ENCODE results near the gene PPARD. TPM values are rescaled to one million over a fixed set of nuclear protein-coding genes. Genes with fewer than 3 reads are reported as not detected.
"Not testable (repeated sequence)": the region's sequence is repeated elsewhere in the genome, so short reads cannot be mapped to it uniquely, and the experiment has no call there.

PPARD gene
- polyA plus RNA-seq, 3 donors from 2014 or later, result 0.98 to 6.0 (median 2.0) TPM

DNA sequence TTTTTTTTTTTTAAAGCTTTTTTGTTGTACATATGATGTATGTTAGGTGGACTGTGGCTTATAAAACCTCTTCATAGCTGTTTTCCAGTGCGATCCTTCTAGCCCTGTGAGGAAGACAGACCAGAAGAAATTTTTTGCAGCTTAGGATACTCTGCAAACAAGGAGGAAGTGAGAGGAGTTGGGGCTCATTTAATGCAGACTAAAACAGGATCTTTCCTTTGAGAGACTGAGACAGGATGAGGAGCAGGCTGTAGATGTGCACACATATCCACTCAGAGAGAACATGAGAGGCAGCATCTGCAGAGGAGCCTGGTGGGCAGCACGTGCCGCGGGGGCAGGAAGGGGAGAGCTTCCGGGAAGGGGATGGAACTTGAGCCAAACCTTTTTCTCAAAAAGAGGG is 45.7 kb downstream of the PPARD start:
- Mint-ChIP-seq H3K4me1 (peaks cover 13 to 21% of the 10 kb centered on the region in 2 donors), H3K27me3 (ENCODE audit: low read depth in 3 of 3) (peaks cover 0 to 5% (median 1%) of the 10 kb centered on the region in 3 donors), H3K27ac (peak overlapping the region in 1 of 6 donors; percentile 89), H3K4me3 (no peak overlapping the region), H3K9me3 (no peaks in the 10 kb centered on the region), H3K36me3 (peaks cover 0 to 4% (median under 1%) of the 10 kb centered on the region in 3 donors)
- no peak for DNase-seq

DNA sequence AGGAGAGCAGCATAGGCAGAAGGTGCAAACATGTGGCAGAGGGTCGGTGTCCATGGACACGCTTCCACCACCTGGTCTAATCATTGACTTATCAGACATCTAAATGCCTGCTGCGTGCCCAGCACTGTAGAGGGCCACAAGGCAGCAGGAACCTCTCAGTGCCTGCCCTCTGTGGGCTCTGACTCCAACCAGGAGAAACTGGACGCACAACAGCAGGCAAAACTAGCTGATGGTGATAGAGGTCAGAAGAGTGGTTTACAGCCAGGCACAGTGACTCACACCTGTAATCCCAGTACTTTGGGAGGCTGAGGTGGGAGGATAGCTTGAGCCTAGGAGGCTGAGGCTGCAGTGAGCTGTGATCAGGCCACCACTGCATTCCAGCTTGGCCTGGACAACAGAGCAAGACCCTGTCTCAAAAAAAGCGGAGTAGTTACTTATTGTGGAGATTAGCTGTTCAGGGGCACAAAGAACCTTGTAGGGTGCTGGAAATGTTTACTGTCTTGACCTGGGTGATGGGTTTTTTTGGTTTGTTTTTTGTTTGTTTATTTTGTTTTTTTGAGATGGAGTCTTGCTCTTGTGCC is 46.5 kb downstream of the PPARD start:
- Mint-ChIP-seq H3K9me3 (no peaks in the 10 kb centered on the region), H3K27ac (peak overlapping the region in 3 of 6 donors; percentile 26 to 72 (median 26))
- no peak for DNase-seq

DNA sequence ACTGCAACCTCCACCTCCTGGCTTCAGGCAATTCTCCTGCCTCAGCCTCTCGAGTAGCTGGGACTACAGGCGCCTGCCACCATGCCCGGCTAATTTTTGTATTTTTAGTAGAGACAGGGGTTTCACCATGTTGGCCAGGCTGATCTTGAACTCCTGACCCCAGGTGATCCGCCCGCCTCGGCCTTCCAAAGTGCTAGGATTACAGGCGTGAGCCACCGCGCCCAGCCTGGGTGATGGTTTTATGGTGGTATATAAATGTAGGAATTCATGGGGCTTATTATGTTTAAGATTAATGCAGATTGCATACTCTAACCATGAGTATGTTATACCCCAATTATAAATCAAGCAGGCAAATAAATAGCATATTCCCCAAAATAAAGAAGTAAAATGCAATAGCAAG is 47.0 kb downstream of the PPARD start:
- not testable (repeated sequence) for H3K4me3 Mint-ChIP-seq; H3K9me3 Mint-ChIP-seq; H3K36me3 Mint-ChIP-seq; DNase-seq; H3K27me3 Mint-ChIP-seq (ENCODE audit: low read depth in 3 of 3)
- Mint-ChIP-seq H3K4me1 (peaks cover 25 to 35% of the 10 kb centered on the region in 2 donors), H3K27ac (peak overlapping the region in 1 of 6 donors; percentile 72)

More for the DNA sequence above, 46.5 kb downstream of the PPARD start:
- peaks cover 0 to 5% (median 1%) of the 10 kb centered on the region in 3 donors for H3K27me3 Mint-ChIP-seq (ENCODE audit: low read depth in 3 of 3)
- H3K36me3 Mint-ChIP-seq, result peaks cover 0 to 4% (median under 1%) of the 10 kb centered on the region in 3 donors
- no peak overlapping the region for H3K4me3 Mint-ChIP-seq
- peaks cover 20 to 30% of the 10 kb centered on the region in 2 donors for H3K4me1 Mint-ChIP-seq

DNA sequence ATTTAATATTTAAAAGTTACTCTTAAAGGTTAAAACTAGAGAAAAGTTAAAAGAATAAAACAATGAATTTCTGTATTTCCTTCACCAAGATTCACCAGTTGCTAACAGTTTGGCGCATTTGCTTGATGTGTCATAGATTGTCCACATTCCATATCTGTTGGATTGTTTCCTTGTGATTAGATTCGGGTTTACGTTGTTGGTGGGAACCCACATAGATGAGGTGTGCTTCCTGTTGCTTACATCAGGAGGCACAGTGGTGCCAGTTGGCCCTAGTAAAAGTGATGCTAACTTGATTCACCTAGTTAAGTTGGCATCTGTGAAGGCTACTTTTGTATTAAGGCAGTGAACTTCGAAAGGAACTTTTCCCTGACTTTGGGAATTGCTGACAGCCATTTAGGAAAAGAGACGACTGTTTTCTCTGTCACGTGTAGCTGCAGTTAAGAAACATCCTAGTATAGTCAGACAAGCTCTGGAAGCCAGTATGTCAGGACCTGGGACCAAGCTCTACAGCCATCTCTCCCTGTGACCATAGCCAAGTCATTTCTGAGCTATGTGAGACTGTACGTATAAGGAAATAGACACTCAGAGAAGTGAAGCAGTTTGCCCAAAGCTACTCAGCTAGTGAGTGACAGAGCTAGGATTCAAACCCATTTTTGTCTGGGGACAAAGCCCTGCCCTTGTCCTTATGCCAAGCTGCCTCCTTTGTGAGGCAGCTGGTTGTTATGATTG is 49.0 kb downstream of the PPARD start:
- H3K4me1 Mint-ChIP-seq, result peaks cover 22 to 36% of the 10 kb centered on the region in 2 donors
- DNase-seq, result peak in 2 of 3 donors; percentile 14 to 25
- peak overlapping the region in 5 of 6 donors; percentile 7 to 53 (median 49) for H3K27ac Mint-ChIP-seq
- H3K9me3 Mint-ChIP-seq, result no peaks in the 10 kb centered on the region
- H3K27me3 Mint-ChIP-seq (ENCODE audit: low read depth in 3 of 3), result peaks cover 0 to 8% (median 1%) of the 10 kb centered on the region in 3 donors
- H3K4me3 Mint-ChIP-seq, result no peak overlapping the region
- peaks cover 0 to 12% (median 0%) of the 10 kb centered on the region in 3 donors for H3K36me3 Mint-ChIP-seq

DNA sequence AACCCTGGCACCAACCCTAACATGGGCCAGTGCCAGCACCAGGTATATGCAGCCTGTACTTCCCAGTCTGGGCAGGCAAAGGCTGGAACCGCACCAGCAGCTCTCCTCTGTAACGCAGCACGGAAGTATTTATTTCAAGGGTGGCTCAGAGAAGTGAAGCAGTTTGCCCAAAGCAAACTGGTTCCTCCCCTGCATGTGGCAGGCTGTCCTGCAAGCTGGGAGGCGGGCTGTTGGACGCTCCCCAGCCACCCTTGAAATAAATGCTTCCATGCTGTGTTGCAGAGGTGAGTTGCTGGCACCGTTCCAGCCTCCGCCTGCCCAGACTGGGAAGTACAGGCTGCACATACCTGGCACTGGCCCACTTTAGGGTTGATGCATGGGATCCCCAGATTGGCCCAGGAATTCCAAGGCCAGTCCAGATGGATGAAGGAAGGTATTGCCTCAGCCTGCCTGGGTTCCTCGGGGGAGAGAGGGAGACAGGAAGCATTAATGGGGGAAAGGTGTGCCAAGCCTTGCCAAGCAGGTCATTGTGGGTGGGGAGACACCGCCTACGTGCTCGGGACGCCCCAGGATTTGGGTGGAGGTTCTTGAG is 49.8 kb downstream of the PPARD start:
- peaks cover 0 to 12% (median 0%) of the 10 kb centered on the region in 3 donors for H3K36me3 Mint-ChIP-seq
- H3K4me1 Mint-ChIP-seq, result peaks cover 21 to 35% of the 10 kb centered on the region in 2 donors
- no peak overlapping the region for H3K4me3 Mint-ChIP-seq
- H3K9me3 Mint-ChIP-seq, result no peaks in the 10 kb centered on the region
- DNase-seq, result no peak
- peaks cover 0 to 8% (median 1%) of the 10 kb centered on the region in 3 donors for H3K27me3 Mint-ChIP-seq (ENCODE audit: low read depth in 3 of 3)
- peak overlapping the region in 3 of 6 donors; percentile 7 to 61 (median 53) for H3K27ac Mint-ChIP-seq

DNA sequence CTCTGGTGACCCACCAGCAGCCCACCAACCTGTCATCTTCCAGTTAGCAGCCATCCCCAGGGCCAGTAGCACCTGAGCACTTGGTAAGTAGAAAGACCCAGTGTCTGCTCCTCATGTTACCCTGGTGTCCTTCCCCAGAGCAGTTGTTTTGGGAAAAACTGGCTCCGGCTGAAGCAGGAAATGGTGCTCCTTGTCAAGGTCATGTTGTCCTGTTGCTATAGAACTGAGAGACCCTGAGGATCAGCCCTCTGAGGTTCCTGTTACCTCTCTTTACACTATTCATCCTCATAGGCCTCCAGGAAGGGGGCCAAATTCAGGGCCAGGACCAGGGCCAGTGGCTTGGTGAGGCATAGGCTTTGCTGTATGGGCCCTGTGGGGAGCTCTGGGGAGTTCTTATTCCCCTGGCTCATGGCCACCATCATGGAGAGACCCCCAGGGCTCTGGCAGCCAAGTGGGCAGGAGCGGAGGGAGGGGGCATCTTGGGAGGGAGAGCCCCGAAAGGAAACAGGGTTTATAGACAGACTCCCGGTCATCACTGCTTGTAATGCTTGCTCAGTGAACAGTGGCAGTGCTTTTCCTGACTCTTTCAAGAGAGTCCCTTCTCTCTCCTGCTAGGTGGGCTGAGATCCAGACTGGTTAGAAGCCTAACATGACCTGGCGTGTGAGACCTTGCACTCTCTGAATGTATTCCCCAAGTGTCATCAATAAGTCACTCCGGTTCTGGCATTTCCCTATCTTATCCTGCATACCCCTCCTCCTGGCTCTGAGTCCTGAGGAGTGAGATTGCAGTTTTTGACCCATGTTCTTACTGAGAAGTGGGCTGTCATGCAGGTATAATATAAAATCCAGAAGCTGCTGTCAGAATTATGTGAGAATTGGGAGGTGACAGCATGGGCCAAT is 50.7 kb downstream of the PPARD start:
- Mint-ChIP-seq H3K27me3 (ENCODE audit: low read depth in 3 of 3) (peaks cover 0 to 6% (median 1%) of the 10 kb centered on the region in 3 donors), H3K27ac (peak overlapping the region; percentile 85 to 94 (median 91)), H3K4me3 (no peak overlapping the region), H3K4me1 (peaks cover 21 to 40% of the 10 kb centered on the region in 2 donors), H3K36me3 (peaks cover 5 to 20% (median 6%) of the 10 kb centered on the region in 3 donors), H3K9me3 (no peaks in the 10 kb centered on the region)
- DNase-seq, result no peak

DNA sequence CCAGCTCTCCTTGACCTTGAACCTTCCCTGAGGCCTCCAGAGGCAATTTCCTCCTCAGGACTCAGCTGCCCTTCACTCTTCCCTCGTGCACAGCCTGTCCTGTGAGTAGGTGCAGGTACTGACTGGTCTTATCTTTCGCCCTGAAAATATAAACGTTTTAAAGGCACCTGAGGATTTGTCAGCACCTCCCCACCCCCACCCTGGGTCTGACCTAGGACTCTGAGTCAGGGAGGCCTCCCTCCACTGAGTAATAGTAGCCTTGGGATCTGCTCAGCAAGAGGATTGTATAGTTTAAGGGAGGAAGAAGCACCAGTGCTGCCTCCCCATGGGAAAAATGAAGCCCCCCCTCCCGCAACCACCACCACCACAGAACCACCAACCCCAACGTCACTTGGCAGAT is 54.6 kb downstream of the PPARD start:
- Mint-ChIP-seq H3K27me3 (ENCODE audit: low read depth in 3 of 3) (peaks cover 0 to 4% (median 1%) of the 10 kb centered on the region in 3 donors), H3K36me3 (peaks cover 6 to 20% (median 11%) of the 10 kb centered on the region in 3 donors), H3K27ac (no peak overlapping the region), H3K4me1 (peaks cover 20 to 44% of the 10 kb centered on the region in 2 donors), H3K4me3 (no peak overlapping the region), H3K9me3 (no peaks in the 10 kb centered on the region)
- no peak for DNase-seq

DNA sequence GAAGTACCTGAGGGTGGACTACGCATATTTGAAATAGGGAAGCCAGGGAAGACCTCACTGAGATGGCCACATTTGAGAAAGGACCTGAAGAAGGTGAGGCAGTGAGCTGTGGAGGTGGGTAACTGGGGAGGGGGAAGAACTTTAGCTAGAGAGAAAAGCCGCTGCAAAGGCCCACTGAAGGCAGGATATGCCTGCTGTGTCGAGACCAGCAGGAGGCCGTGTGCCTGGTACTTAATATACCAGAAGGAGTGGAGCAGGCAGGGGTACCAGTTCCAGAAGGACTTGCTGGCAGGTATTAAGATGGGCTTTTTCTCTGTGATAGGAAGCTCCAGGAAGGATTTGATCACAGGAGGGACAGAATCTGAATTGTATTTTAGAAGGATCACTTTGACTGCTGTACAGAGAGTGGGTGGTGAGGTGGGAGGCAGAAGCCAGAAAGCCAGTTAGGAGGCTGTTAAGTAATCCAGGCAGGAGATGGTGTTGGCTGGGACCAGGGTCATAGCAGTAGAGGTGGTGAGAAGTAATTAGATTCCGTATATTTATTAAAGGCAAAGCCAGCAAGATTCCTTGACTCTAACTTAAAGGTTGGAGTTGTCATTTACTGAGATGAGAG is 55.6 kb downstream of the PPARD start:
- Mint-ChIP-seq H3K9me3 (no peaks in the 10 kb centered on the region), H3K27me3 (ENCODE audit: low read depth in 3 of 3) (peaks cover 0 to 4% (median 1%) of the 10 kb centered on the region in 3 donors), H3K4me3 (no peak overlapping the region), H3K4me1 (peaks cover 23 to 44% of the 10 kb centered on the region in 2 donors), H3K36me3 (peaks cover 6 to 20% (median 11%) of the 10 kb centered on the region in 3 donors), H3K27ac (peak overlapping the region in 1 of 6 donors; percentile 36)
- no peak for DNase-seq

DNA sequence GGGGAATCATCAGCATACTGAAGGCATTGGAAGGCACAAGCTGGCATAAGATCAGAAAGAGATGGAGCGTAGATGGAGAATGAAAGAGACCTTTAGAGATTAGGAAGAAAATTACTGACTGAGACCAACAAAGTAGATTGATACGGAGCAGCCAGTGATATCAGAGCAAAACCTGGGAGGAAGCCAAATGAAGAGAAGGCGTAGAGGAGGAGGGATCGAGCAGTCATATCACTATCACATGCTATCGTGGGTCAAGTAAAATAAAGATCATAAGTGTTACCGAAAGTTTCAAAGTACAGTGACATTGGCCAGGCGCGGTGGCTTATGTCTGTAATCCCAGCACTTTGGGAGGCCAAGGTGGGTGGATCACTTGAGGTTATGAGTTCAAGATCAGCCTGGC is 56.2 kb downstream of the PPARD start:
- Mint-ChIP-seq H3K4me1 (peaks cover 20 to 38% of the 10 kb centered on the region in 2 donors), H3K36me3 (peaks cover 6 to 20% (median 11%) of the 10 kb centered on the region in 3 donors), H3K9me3 (no peaks in the 10 kb centered on the region), H3K4me3 (no peak overlapping the region), H3K27ac (no peak overlapping the region), H3K27me3 (ENCODE audit: low read depth in 3 of 3) (peaks cover 0 to 4% (median under 1%) of the 10 kb centered on the region in 3 donors)
- DNase-seq, result no peak

DNA sequence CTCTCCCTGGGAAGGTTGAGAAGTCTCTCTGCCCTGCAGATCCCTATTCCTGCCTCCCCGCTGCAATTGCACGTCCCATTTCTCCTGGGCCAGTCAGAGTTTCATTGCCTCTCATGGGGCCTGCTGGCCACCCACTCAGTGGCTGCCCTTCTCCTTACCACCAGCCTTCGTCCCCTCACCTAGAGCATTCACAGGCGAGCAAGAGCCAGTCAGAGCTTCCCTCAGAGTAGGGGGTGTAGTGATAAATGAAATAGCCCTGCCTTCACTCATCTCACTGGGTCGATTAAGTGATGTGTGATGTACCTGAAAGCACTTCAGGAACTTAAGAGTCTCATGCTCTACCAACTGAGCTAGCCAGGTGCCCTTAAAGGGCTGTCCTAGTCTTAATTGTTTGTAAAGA is 57.8 kb downstream of the PPARD start:
- Mint-ChIP-seq H3K27me3 (ENCODE audit: low read depth in 3 of 3) (peaks cover 0 to 2% (median 0%) of the 10 kb centered on the region in 3 donors), H3K27ac (no peak overlapping the region), H3K4me3 (no peak overlapping the region)

DNA sequence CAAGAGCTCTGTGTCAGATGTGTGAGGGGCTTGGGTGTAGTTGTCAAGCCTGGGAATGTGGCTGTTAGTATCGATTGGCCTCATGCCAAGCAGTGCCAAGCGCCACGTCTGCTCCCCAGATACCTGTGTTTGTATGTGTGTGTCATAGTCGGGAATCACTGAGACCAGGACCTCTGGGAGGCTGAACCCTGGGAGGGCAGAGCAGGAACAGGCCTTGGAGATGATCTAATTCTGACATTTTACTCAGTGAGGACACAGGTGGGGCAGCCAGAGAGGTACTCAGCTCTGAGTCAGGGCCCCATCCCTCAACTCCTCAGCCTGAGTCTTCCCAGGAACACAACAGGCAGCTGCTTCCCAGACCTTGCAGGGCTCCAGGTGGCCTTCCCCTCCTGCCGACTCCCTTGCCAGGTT is 58.5 kb downstream of the PPARD start:
- DNase-seq, result no peak
- Mint-ChIP-seq H3K27ac (peak overlapping the region in 2 of 6 donors; percentile 57 to 59), H3K4me1 (peaks cover 9 to 22% of the 10 kb centered on the region in 2 donors), H3K4me3 (no peak overlapping the region), H3K27me3 (ENCODE audit: low read depth in 3 of 3) (peaks cover 0 to 2% (median 0%) of the 10 kb centered on the region in 3 donors), H3K9me3 (no peaks in the 10 kb centered on the region), H3K36me3 (peaks cover 6 to 11% (median 9%) of the 10 kb centered on the region in 3 donors)

More for the DNA sequence above, 57.8 kb downstream of the PPARD start:
- Mint-ChIP-seq H3K36me3 (peaks cover 6 to 13% (median 11%) of the 10 kb centered on the region in 3 donors), H3K4me1 (peaks cover 9 to 25% of the 10 kb centered on the region in 2 donors), H3K9me3 (no peaks in the 10 kb centered on the region)
- no peak for DNase-seq

DNA sequence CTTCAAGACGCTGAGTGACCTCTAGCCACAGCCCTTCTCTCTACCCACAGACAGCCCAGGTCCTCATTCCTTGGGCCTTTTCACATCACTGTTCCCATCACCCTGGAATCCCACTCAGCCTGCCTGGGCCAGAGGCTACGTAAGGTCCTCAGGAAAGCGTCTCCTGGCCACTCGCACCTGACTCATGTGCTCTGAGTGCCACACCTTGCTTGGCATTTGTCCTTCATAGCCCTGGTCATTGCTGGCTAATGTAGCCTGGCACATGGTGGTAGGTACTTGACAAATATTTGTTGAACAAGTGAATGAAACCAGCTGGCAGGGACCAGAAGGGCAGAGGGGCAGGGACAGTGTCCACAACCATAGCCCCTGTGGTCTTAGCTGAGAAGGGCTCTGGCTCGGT is 59.2 kb downstream of the PPARD start:
- peaks cover 0 to 2% (median 0%) of the 10 kb centered on the region in 3 donors for H3K27me3 Mint-ChIP-seq (ENCODE audit: low read depth in 3 of 3)
- peak overlapping the region in 2 of 6 donors; percentile 47 to 57 for H3K27ac Mint-ChIP-seq
- H3K9me3 Mint-ChIP-seq, result no peaks in the 10 kb centered on the region
- DNase-seq, result no peak
- H3K4me3 Mint-ChIP-seq, result no peak overlapping the region
- H3K36me3 Mint-ChIP-seq, result peaks cover 6 to 11% (median 9%) of the 10 kb centered on the region in 3 donors
- peaks cover 9 to 22% of the 10 kb centered on the region in 2 donors for H3K4me1 Mint-ChIP-seq
